ENCODE data around the gene DYNLT1.
A peak's percentile ranks its signal among the peaks of the same experiment; 100 is the strongest.
"Not testable (repeated sequence)": the region's sequence is repeated elsewhere in the genome, so short reads cannot be mapped to it uniquely, and the experiment has no call there.

DYNLT1 gene

GRCh38 chr6:158639056-158639455 is 5.5 kb downstream of the DYNLT1 start:
- no peak for DNase-seq

- no peak for DNase-seq
These were observed 6.2 kb downstream of the DYNLT1 start for GRCh38 chr6:158638324-158638854.

DNA sequence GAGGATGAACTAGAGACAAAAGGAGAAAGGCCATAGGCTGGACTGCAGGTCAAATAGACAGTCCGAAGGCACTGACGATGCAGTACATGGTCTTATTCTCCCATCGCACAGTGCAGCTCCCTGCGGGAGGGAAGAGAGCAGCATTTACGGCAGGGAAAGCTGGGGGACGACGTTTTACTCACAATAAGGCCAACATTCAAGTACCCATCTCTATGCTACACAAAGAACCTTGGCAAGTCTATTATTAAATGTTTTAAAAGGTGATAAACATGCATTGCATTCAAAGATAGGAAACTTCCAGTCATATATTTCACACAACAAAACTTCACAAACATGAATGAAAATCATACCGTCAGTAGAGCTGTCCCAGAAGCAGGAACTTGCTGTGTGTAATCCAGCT is 7.8 kb downstream of the DYNLT1 start:
- no peak for DNase-seq

GRCh38 chr6:158635427-158636073 is 9.0 kb downstream of the DYNLT1 start:
- no peak for DNase-seq

DNA sequence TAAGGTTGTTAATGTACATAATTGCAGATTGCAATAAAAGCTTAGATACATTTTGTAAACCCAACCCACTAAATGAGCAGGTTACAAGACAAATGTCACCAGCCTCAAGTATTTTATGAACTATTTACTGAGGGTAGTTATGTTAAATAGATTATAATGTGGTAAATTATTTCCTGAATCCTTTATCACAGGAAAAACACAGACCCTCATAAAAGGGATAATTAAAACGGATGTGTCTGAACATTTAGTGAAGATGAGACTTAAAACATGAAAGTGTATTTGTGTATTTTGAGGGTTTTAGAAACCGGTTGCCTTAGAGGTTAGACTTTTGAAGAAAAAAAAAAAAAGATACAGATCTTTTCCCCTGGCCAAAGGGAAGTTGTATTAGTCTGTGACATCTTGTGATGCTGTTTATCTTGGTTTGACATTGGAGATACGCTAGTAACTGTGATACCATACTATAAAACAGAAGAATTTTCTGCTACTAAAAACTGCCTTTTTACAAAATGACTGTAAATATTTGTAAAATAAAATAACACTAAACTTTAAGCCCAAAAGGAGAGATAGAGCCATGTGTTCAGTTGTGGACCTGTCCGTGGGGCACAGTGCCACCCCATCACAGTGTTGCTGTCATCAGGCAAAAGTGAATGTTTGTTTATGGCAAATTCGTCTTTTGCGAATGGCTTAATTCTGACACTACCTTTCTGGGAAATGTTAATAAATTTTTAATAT is 9.7 kb downstream of the DYNLT1 start:
- DNase-seq, result no peak

- DNase-seq, result no peak
These were observed 11.4 kb downstream of the DYNLT1 start for GRCh38 chr6:158633127-158633526.

DNA sequence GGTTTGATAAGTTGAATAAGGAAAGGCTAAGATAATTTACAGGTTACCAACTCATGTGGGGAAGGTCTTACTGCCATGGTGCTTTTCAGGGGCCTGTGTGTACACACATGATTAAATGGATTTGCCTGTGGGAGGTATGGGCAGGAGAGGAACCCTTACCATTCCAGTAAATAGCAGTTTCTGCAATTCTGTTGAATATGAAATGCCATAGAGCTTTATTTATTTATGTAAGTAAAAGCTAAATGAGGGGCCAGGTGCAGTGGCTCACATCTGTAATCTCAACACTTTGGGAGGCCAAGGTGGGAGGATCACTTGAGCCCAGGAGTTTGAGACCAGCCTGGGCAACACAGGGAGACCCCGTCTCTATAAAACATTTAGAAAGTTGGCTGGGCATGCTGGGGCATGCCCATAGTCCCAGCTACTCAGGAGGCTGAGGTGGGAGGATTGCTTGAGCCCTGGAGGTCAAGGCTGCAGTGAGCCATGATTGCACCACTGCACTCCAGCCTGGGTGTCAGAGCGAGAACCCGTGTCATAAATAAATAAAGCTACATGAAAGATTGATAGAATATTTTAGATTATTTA is 11.9 kb downstream of the DYNLT1 start:
- not testable (repeated sequence) for DNase-seq

GRCh38 chr6:158631678-158632537 is 12.6 kb downstream of the DYNLT1 start:
- peak; percentile 14 to 26 for DNase-seq

GRCh38 chr6:158630938-158631616 is 13.5 kb downstream of the DYNLT1 start:
- no peak for DNase-seq

DNA sequence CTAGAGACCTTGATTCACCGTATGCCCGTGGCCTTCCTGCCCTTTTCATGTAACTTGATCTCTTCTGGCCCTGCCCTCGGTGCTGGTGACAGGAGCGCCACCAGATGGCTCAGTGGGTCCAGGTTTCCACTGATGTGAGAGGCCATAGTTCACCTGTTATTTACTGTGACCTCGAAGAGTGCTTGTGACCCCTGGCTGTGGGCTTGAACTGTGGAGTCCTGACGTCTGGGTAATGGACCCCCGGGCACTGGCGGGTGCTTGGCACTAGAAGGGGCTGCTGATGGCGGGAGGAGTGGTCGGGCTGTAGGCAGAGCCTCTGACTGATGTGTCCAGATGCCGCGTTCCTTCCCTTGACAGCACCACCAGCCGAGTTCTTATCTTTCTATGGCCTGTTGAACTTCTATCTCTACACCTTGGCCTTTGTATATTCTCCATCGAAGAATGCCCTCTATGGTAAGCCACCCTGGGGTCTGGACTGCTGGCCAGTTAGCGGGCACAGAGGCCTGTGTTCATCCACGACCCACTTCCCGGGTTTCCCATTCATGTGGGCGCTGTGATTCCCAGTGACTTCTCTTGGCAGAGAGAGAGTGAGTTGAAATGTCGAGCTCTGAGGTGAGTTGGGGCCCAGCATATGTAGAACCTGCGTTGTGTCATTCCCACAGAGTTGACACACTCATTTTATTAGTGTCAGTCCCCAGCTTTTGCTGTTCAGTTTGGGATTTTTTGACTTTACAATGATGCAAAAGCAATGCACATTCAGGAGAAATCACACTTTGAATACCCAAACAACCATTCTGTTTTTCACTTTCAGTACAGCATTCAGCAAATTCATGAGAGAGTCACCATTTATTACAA is 14.9 kb downstream of the DYNLT1 start:
- no peak for DNase-seq

DNA sequence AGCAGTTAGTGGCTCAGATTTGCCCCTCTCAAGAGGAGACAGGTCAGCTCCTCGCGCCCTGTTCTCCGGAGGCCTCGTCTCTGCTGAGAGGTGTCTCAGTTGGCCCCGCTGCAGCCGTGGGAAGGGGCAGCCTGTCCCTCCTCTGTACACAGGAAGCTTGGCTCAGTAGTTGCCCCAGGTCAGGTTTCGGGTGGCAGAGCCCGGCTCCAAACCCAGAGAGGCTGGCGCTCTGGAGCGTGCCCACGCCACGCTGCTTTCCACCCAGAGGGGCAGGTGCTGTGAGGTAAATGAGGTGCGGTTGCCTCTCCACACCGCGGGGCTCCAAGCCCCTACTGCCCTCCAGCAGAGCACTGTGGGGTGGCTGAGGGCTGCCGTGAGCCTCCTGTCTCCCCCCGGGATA is 16.0 kb downstream of the DYNLT1 start:
- DNase-seq, result no peak

DNA sequence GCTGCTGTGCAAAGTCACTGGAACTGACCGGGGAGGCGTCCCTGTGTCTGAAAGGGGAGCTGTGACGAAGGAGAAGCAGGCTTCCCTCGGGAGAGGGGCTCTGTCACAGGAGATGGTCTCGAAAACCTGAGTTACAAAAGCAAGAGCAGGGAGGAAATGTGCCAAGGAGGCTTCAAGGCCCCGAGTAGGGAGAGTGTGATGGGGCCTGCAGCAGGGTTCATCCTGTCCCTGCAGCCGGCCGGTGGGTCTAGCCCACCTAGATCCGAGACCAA is 16.7 kb downstream of the DYNLT1 start:
- DNase-seq, result no peak

- no peak for DNase-seq
These were observed 17.2 kb downstream of the DYNLT1 start for GRCh38 chr6:158627168-158627939.

GRCh38 chr6:158626360-158627167 is 18.0 kb downstream of the DYNLT1 start:
- DNase-seq, result no peak

DNA sequence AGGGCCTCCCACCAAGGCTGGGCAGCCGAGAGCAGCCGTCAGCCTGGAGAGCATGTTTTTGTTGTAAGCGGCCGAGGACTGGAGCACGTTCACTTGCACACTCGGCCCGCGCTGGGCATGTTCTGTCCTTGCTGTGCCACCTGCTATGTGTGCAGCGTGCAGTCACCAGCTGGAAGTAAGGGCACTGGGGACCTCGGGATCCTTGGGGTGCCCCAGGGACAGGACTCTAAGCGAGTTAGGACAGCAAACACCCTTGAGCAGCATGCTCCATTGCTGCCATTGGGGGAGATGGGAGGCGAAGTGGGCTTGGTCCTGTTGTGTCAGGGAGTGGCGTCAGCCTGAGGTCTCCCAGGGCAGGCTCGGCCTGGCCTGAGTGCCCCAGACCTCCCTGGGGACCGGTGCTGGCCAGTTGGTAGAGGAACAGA is 18.6 kb downstream of the DYNLT1 start:
- DNase-seq, result no peak

GRCh38 chr6:158624684-158625682 is 19.6 kb downstream of the DYNLT1 start:
- DNase-seq, result no peak

DNA sequence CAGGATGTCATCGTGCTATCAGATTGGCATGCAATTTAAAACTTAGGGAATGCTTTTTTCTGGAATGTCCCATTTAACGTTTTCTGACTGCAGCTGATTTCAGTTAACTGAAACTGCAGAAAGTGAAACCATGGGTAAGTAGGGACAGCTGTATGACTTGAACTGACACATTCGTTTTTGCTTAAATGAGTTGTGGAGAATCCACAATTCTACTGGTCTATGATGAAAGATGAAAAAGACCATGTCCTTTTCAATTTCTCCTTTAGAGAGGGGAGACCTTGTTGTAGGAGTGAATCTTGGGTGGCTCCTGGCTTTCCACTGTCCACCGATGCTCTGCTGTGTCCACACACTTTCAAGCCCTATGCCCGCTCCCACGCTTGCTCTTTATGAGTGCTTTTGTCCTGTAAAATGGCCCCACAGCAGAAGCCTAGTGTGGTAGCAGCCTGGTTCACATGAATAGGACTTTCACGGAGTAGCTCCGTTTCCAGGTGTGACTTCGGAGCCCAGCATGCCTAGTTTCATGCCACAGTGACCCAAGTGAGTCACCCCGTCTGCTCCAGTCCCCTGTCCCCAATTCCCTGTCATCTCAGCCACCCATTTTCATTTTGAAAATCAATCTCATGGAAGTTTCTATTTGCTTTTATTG is 21.9 kb downstream of the DYNLT1 start:
- DNase-seq, result no peak

All from Kasumi-1 (cell line).